GM19467 (cell line): ENCODE measurements around the gene NRL.

Experiments used
- ATAC-seq: cut with Tn5 transposase; IDR thresholded peaks from one replicate; pipeline ENCODE4 v1.9.1; 2021; ENCODE audit warnings: mild to moderate bottlenecking, moderate library complexity; ENCODE audit not compliant: unreplicated experiment

Gene NRL

DNA sequence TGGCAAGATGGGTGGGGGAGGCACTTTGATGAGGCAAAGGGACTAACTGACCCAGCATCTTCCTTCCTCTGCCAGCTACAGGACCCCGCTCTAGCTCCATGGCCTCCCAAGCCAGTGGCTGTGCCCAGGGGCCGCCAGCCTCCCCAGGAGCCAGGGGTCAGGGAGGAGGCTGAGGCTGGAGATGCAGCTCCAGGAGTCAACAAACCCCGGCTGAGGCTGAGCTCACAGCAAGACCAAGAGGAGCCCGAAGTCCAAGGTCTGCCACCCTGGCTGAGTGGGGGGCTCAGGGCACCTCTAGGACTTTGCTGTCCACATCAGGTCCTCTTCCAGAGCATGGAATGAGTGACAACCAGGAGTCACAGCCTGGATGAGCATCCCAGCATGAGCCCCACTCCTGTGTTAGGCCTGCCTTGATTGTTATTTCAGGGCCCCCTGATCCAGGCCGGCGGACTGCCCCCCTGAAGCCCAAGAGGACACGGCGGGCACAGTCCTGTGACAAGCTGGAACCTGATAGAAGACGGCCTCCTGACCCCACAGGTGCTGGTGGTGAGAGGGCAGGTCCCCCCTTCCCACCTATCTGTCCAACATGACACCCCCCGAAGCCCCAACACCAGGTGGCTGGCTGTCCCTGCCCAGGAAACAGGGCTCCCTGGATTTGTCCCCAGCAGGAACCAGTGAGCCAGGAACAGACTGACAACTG is 45.9 kb downstream of the NRL start:
- no peak for ATAC-seq

- no peak for ATAC-seq
Observed at GRCh38 chr14:24067133-24068082, 47.3 kb downstream of the NRL start.

DNA sequence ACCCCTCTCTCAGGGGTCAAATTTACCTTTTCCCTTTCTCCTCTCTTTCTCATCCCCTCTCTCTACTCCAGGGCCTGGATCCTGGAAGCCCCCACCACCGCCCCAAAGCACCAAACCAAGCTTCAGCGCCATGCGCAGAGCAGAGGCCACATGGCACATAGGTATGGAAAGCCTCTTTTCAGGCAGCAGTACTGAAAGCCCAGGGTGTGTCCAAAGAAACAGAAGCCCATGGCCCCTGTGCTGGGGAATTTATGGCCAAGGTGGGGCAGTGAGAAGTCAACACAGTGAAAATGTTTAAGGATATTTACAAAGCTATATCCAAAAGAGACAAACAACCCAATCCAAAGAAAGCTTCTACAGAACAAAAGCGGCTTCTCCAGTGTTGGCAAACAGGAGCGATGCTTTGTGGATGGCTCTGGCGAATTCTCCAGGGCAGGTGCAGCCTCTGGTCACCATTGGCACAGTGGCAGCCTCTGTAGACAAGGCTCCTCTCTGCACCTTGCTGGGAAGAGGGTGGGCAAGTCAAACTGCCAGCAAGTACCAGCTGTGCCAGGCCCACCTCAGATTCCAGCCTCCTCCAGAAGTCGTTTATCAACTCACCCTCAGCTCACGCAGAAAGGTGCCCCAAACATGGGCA is 48.1 kb downstream of the NRL start:
- ATAC-seq = no peak

GRCh38 chr14:24065408-24065807 is 49.3 kb downstream of the NRL start:
- ATAC-seq = no peak

DNA sequence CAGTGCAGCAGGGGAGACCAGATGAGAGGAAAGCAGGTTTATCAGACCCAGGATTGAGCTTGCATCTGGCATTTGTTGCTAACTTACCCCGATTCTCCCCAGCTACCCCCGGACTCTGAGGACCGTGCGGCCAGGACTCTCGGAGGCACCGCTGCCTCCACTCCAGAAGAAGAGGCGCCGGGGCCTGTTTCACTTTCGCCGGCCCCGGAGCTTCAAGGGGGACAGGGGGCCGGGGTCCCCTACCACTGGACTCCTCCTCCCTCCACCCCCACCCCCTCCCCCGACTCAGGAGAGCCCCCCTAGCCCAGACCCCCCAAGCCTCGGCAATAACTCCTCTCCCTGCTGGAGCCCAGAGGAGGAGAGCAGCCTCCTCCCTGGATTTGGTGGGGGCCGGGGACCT is 49.9 kb downstream of the NRL start:
- no peak for ATAC-seq

DNA sequence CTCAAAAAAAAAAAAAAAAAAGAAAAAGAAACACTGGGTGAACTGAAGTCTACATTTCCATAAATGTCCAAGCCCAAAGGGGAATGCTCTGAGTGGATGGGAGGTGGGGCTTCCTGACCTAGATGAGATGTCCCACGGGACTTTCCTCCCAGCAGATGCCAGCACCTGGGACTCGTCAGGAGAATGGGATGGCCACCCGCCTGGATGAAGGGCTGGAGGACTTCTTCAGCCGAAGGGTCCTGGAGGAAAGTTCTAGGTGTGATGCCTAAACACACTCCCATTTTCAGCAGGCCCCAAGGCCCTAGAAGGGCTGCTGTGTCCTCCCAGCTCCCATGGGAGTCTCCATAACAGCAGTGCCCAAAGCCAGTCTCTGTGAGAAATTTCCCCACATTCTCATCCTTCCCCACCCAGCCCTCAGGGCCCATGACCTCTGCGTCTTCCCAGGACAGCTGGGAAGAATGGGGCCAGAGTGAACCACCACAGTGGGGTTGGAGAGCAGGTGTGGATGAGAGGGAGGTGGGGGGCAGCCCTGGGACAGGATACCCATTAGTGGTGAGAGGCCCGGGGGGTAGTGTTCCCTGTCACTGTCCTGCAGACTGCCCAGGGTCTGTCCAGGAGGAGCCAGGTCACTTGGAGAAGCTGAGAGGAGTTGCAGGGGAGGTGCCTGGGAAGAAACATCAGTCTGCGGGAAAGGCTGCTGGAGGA is 50.5 kb downstream of the NRL start:
- no peak for ATAC-seq

GRCh38 chr14:24063263-24063836 is 51.4 kb downstream of the NRL start:
- no peak for ATAC-seq

DNA sequence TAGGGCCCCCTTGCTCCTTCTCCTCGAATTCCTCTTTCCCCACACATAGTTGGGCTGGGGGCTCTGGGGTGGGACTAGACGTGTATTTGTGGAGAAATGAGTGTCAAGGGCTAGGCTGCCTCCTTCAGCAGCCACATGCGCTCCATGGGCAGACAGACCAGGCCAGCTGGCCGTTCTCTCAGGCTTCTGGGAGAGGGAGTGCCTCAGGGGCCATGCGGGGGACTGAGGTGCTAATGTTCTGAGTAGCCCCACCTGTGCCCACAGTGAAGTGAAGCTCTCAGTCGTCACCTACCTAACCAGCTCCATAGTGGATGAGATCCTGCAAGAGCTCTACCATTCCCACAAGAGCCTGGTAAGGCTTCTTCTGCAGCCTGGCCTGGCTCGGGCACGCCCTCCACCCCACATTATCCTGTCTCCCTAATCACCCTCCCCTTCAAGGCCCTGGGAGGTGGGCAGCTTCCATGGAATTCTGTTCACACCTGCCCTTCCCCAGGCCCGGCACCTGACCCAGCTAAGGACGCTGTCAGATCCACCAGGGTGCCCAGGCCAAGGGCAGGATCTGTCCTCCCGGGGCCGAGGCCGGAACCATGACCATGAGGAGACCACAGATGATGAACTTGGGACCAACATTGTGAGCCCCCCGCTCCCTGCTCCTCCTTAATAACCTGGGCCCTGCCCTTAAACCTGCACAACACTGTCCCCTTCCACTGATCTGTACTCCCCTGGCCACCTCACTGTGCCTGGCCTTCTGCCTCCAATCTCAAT is 52.4 kb downstream of the NRL start:
- no peak for ATAC-seq

GRCh38 chr14:24060984-24061913 is 53.5 kb downstream of the NRL start:
- ATAC-seq = no peak

- no peak for ATAC-seq
Observed at GRCh38 chr14:24060443-24060842, 54.3 kb downstream of the NRL start.

GRCh38 chr14:24059841-24060388 is 54.8 kb downstream of the NRL start:
- ATAC-seq = no peak

DNA sequence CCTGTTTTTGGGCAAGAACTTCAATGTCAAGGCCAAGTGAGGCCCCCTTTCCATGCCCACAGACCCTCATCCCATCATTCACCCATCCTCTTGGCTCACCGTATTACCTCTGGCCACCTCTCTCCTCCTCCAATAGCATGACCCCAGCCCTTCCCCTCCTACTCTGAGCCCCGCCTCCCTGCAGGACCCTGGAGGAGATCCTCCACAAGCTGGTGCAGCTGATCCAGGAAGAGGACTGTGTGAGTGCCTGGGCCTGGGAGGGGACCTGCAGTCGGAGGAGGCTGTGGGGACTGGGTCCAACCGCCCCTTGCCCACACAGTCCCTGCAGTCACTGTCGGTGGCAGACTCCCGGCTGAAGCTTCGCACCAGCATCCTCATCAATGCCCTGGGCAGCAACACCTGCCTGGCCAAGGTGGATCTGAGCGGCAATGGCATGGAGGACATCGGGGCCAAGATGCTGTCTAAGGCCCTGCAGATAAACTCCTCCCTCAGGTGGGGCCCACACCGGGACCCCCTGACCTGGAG is 55.7 kb downstream of the NRL start:
- no peak for ATAC-seq

DNA sequence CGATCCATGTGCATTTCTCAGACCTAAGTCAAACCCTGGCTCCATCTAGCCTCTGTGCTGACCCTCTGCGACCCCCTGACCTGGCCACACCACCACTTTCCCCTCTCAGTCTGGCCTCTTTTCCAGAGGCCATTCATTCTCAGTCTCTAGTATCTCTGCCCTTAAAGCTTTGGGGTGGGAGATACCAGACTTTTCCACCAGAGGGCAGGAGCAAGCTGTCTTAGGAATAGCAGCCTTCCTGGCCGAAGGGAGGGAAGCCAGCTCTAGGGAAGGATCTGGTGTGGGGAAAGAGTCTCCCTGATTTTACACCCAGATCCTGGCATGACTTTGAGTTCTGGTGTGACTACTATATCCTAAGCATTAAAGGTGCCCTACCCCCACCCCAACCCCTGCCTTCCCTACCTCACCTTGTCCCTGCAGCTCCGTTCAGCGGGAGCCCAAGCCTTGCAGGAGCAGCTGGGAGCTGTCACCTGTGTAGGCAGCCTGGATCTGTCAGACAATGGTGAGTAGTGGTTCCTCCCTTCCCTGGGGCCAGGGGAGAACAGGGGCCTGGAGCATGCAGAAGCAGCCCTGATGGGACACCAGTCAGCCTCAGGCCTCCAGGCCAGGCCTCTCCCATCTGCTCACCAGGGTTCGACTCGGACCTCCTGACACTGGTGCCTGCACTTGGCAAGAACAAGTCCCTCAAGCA is 56.3 kb downstream of the NRL start:
- ATAC-seq = no peak

DNA sequence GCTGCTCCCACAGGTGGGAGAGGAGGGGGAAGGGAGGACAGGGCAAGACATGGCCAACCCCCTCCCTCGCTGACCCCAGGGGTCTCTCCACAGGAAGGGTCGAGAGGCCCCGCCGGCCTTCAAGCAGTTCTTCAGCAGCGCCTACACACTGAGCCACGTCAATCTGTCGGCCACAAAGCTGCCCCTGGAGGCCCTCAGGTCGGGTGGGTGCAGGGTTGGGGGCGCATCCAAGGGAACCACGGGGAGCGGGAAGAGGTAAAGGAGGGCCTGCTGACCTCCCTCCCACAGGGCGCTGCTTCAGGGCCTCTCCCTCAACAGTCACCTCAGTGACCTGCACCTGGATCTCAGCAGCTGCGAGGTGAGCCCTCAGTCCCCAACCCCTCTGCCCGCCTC is 56.9 kb downstream of the NRL start:
- no peak for ATAC-seq

- ATAC-seq = no peak
Observed at GRCh38 chr14:24057271-24057670, 57.5 kb downstream of the NRL start.

DNA sequence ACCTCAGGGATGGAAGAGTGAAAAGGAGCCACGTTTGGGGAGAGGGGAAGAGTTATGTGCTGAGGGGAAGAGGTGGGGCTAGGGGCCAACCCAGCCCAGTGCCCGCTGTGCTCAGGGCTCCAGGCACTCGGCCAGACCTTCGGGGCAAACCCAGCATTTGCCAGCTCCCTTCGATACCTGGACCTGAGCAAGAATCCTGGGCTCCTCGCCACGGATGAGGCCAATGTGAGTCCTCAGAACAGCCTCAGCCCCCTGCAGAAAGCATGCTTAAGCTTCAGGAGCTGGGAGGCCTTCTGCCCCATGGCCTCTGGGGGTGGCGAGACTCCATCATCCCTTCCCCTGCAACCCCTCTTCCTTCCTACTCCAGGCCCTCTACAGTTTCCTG is 58.0 kb downstream of the NRL start:
- no peak for ATAC-seq

GRCh38 chr14:24055971-24056799 is 58.6 kb downstream of the NRL start:
- ATAC-seq = no peak
